Sigmoid colon (tissue), 4 donors: ENCODE results near the gene SULT2B1.
"Not testable (repeated sequence)": the region's sequence is repeated elsewhere in the genome, so short reads cannot be mapped to it uniquely, and the experiment has no call there.

Experiments used
- EP300 ChIP-seq, 4 donors: sonication (generic); formaldehyde crosslinking; IDR thresholded peaks; one replicate each; pipeline ENCODE4 v1.6.1; 2017; ENCODE audit warnings: antibody characterized with exemption in 4 of 4
- POLR2A ChIP-seq, 2 donors: fragments of 450-650 bp; IDR thresholded peaks; one replicate each; pipeline ENCODE4 v1.6.1; 2016; ENCODE audit warnings: antibody characterized with exemption in 2 of 2, mild to moderate bottlenecking in 2 of 2, moderate library complexity in 2 of 2
- POLR2AphosphoS5 ChIP-seq, 4 donors: sonication (generic); formaldehyde crosslinking; IDR thresholded peaks; one replicate each; pipeline ENCODE4 v1.6.1; 2017; ENCODE audit warnings: antibody characterized with exemption in 4 of 4
- TF ChIP-seq, protein P1 (sequence below), 4 experiments: fragments of 450-650 bp in 3 of 4; fragments of 200-600 bp in 1 of 4; IDR thresholded peaks; one replicate each; pipeline ENCODE4 v1.5.1; 2016 to 2019; ENCODE audit warnings: antibody characterized with exemption in 4 of 4, mild to moderate bottlenecking in 3 of 4, moderate library complexity in 2 of 4

- TF ChIP-seq POLR2AphosphoS5, EP300, POLR2A (IDR thresholded peaks at IDR 0.05): not testable (repeated sequence)
- TF ChIP-seq, protein P1, sequence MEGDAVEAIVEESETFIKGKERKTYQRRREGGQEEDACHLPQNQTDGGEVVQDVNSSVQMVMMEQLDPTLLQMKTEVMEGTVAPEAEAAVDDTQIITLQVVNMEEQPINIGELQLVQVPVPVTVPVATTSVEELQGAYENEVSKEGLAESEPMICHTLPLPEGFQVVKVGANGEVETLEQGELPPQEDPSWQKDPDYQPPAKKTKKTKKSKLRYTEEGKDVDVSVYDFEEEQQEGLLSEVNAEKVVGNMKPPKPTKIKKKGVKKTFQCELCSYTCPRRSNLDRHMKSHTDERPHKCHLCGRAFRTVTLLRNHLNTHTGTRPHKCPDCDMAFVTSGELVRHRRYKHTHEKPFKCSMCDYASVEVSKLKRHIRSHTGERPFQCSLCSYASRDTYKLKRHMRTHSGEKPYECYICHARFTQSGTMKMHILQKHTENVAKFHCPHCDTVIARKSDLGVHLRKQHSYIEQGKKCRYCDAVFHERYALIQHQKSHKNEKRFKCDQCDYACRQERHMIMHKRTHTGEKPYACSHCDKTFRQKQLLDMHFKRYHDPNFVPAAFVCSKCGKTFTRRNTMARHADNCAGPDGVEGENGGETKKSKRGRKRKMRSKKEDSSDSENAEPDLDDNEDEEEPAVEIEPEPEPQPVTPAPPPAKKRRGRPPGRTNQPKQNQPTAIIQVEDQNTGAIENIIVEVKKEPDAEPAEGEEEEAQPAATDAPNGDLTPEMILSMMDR (IDR thresholded peaks at IDR 0.05), result not testable (repeated sequence)
Measured at GRCh38 chr19:48538057-48538456, 13.9 kb upstream of the SULT2B1 start.
